ENCODE data around the gene POLR1C.

POLR1C gene

DNA sequence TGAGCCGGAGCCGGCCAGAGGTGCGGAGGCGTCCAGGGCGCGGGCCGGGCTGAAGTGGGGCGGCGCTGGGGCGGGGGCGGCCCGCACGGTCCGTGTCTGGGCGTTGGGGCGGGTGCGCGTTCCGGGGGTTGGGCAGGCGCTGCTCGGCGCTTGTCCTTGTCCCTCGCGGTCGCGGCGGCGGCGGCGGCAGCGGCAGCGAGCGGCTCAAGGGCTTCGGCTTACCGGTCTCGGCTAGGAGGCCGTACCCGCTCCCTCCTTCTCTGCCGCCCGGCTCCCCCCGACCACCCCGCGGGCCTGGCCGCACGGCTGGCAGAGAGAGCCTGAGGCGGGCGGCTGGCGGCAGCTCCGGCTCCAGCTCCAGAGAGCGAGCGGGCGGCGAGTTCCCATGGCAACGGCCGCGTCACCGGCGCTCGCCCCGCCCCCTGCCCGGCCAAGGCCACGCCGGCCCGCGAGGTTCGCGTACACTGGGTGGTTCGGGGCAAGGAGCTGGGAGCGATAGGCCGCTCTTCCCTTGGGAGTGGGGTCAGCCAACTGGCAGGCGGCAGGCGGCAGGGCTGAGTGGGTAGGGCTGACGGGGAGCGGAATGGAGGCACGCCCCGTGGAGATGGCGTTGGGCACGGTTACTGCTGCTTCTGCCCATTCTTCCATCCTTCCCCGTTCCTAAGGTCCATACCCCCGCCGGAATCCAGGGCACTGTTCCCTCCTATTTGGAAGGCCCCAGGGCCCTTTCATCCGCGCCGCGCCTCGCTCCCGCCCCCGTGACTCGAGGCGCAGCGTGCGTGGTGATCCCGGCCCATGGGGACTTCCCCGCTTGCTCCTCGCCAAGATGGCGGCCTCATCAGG is 6.7 kb upstream of the POLR1C start, which contains the start of gene LRRC73:
TSS of gene LRRC73 (minus strand) at position 363 of the 843 bp plus-strand sequence. CDS start 561 bp downstream, outside the sequence.
- peak; percentile 27; the same call in 1 of the 2 replicates for TF ChIP-seq POLR2AphosphoS5 (IDR thresholded peaks at IDR 0.05; ENCODE audit: low read depth, low read length)
- peak; percentile 73 for TF ChIP-seq FOXP2 (optimal IDR thresholded peaks at IDR 0.05; ENCODE audit: borderline replicate concordance, extremely low read depth, extremely low read length, insufficient read depth)
- TF ChIP-seq, protein P1, sequence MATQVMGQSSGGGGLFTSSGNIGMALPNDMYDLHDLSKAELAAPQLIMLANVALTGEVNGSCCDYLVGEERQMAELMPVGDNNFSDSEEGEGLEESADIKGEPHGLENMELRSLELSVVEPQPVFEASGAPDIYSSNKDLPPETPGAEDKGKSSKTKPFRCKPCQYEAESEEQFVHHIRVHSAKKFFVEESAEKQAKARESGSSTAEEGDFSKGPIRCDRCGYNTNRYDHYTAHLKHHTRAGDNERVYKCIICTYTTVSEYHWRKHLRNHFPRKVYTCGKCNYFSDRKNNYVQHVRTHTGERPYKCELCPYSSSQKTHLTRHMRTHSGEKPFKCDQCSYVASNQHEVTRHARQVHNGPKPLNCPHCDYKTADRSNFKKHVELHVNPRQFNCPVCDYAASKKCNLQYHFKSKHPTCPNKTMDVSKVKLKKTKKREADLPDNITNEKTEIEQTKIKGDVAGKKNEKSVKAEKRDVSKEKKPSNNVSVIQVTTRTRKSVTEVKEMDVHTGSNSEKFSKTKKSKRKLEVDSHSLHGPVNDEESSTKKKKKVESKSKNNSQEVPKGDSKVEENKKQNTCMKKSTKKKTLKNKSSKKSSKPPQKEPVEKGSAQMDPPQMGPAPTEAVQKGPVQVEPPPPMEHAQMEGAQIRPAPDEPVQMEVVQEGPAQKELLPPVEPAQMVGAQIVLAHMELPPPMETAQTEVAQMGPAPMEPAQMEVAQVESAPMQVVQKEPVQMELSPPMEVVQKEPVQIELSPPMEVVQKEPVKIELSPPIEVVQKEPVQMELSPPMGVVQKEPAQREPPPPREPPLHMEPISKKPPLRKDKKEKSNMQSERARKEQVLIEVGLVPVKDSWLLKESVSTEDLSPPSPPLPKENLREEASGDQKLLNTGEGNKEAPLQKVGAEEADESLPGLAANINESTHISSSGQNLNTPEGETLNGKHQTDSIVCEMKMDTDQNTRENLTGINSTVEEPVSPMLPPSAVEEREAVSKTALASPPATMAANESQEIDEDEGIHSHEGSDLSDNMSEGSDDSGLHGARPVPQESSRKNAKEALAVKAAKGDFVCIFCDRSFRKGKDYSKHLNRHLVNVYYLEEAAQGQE (IDR thresholded peaks at IDR 0.05; ENCODE audit: insufficient read depth in 1 of 2, low read depth in 2 of 2, low read length in 2 of 2) = no peak

DNA sequence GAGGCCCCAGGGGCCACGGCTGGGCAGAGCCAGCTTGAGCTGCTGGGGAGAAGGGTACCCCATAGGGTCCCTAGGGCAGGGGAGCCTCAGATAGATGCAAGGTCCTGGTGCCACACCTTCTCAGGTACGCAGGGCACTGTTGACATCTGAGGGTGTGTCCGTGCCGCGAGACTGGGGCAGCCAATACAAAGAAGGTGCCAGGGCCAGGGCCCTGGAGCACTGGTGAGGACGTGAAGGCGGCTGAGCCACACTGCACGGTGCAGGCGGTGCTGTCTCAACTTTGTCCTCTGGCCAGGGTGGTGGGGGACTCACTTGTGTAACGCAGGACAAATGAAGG is 6.1 kb upstream of the POLR1C start:
- TF ChIP-seq SIN3A (IDR thresholded peaks at IDR 0.05; ENCODE audit: borderline replicate concordance, insufficient read depth, low read length) = no peak
- TF ChIP-seq, protein P1 (IDR thresholded peaks at IDR 0.05; ENCODE audit: insufficient read depth in 1 of 2, low read depth in 2 of 2, low read length in 2 of 2) = no peak
- no peak for TF ChIP-seq FOXP2 (optimal IDR thresholded peaks at IDR 0.05; ENCODE audit: borderline replicate concordance, extremely low read depth, extremely low read length, insufficient read depth)
- TF ChIP-seq TAF1 (IDR thresholded peaks at IDR 0.05; ENCODE audit: borderline replicate concordance, insufficient read depth, low read length) = no peak
- no peak for TF ChIP-seq POLR2AphosphoS5 (IDR thresholded peaks at IDR 0.05; ENCODE audit: low read depth, low read length)

DNA sequence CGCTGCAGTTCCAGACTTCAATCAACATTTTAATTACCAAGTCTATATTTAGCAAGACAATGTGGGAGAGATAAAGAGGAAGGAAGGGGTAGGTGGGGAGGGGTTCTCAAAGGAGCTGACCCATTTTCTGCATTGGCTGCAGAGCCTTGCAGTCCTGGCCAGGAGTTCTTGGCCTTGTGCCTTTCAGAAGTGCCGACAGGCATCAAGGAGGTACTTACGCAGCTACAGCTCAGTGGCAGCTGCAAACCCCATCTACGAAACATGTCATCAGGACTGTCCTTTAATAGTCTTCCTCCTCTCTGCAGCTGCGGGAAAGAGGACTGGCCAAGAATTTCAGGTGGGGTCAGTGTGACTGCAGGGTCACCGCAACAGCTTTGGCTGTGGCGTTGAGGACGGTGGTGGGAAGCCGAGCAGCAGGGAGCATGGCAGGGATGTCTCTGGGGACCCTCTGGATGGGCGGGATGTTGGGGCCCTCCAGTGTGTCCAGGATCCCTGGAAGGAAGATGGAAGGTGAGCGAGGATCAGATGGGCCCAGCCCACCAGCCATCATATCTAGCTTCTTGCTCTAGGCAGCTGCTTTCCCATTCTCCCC is 5.0 kb upstream of the POLR1C start:
- TF ChIP-seq FOXP2 (optimal IDR thresholded peaks at IDR 0.05; ENCODE audit: borderline replicate concordance, extremely low read depth, extremely low read length, insufficient read depth) (no peak), POLR2AphosphoS5 (IDR thresholded peaks at IDR 0.05; ENCODE audit: low read depth, low read length) (no peak), TAF1 (IDR thresholded peaks at IDR 0.05; ENCODE audit: borderline replicate concordance, insufficient read depth, low read length) (no peak), SIN3A (IDR thresholded peaks at IDR 0.05; ENCODE audit: borderline replicate concordance, insufficient read depth, low read length) (no peak)
- TF ChIP-seq, protein P1 (IDR thresholded peaks at IDR 0.05; ENCODE audit: insufficient read depth in 1 of 2, low read depth in 2 of 2, low read length in 2 of 2) = no peak

DNA sequence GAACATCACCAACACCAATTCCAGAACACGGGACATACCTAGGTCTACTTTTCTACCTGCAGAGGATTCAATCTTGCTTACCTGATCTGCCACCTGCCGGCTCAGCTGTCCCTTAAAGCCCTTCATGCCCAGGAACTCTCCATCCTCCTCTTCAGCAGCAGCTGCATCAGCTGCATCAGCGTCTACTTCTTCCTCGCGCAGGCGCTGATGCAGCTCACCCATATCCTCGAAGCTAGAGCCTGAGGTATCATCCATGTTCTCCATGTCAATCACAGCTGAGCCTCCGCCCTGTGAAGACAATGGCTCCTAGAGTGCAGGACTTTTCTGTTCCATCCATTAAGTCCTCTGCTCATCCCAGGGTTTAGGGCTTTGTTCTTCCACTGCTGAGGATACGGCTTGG is 1.1 kb upstream of the POLR1C start:
- TF ChIP-seq FOXP2 (optimal IDR thresholded peaks at IDR 0.05; ENCODE audit: borderline replicate concordance, extremely low read depth, extremely low read length, insufficient read depth) = no peak
- TF ChIP-seq POLR2AphosphoS5 (IDR thresholded peaks at IDR 0.05; ENCODE audit: low read depth, low read length) = no peak
- no peak for TF ChIP-seq TAF1 (IDR thresholded peaks at IDR 0.05; ENCODE audit: borderline replicate concordance, insufficient read depth, low read length)
- TF ChIP-seq, protein P1 (IDR thresholded peaks at IDR 0.05; ENCODE audit: insufficient read depth in 1 of 2, low read depth in 2 of 2, low read length in 2 of 2) = no peak
- no peak for TF ChIP-seq SIN3A (IDR thresholded peaks at IDR 0.05; ENCODE audit: borderline replicate concordance, insufficient read depth, low read length)

Data from PFSK-1 (cell line).